Lower leg skin (tissue), 3 donors: Measurements from ENCODE around the gene SLC4A2.

ENCODE experiments used
- POLR2A ChIP-seq, 2 donors: fragments of 450-650 bp; IDR thresholded peaks; one replicate each; pipeline ENCODE4 v1.6.1; 2016 to 2017; ENCODE audit warnings: antibody characterized with exemption in 2 of 2, mild to moderate bottlenecking in 1 of 2, moderate library complexity in 1 of 2
- TF ChIP-seq, protein P1 (sequence below), 3 donors: fragments of 450-650 bp; IDR thresholded peaks; one replicate each; pipeline ENCODE4 v1.5.1; 2016; ENCODE audit warnings: antibody characterized with exemption in 3 of 3, mild to moderate bottlenecking in 3 of 3, moderate library complexity in 2 of 3

GRCh38 chr7:151018421-151019129 lies 40.8 kb upstream of the SLC4A2 start:
- TF ChIP-seq, protein P1, sequence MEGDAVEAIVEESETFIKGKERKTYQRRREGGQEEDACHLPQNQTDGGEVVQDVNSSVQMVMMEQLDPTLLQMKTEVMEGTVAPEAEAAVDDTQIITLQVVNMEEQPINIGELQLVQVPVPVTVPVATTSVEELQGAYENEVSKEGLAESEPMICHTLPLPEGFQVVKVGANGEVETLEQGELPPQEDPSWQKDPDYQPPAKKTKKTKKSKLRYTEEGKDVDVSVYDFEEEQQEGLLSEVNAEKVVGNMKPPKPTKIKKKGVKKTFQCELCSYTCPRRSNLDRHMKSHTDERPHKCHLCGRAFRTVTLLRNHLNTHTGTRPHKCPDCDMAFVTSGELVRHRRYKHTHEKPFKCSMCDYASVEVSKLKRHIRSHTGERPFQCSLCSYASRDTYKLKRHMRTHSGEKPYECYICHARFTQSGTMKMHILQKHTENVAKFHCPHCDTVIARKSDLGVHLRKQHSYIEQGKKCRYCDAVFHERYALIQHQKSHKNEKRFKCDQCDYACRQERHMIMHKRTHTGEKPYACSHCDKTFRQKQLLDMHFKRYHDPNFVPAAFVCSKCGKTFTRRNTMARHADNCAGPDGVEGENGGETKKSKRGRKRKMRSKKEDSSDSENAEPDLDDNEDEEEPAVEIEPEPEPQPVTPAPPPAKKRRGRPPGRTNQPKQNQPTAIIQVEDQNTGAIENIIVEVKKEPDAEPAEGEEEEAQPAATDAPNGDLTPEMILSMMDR (IDR thresholded peaks at IDR 0.05) = peak in 1 of 3 donors; percentile 6
- TF ChIP-seq POLR2A (IDR thresholded peaks at IDR 0.05) = no peak
